ENCODE results near the gene MICAL3.

The MICAL3 gene

DNA sequence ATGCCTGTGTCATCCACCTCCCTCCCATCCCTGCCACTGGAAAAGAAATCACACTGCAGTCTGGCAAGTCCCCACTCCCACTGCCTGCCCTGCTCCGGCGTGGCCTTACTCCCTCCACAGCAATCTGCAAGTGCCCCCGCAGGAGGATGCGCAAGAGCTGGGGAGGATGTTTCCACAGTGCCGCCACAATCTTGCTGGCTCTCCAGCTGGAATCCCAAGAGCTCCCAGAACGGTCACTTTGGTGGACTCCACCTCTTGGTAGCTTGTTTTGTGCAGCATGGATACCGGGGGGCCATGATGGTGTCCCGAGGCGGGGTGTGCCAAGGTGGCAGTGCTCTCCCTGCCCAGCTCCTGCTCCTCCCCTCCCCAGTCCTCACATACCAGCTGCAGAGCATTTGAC, 76.3 kb downstream of the MICAL3 start:
- no peaks in the 10 kb centered on the region for H3K9me3 ChIP-seq (ENCODE audit: control insufficient read depth, low read length)
- no peaks in the 10 kb centered on the region for H3K27me3 ChIP-seq (replicated peaks; ENCODE audit: control insufficient read depth, insufficient read depth, low read length)
- no peaks in the 10 kb centered on the region for H3K36me3 ChIP-seq (ENCODE audit: control insufficient read depth, insufficient read depth, low read length, severe bottlenecking)
- H3K9ac ChIP-seq (ENCODE audit: low read length): no peak overlapping the region
- no peak overlapping the region for H3K4me3 ChIP-seq (ENCODE audit: low read length)
- peaks cover 10% of the 10 kb centered on the region for H3K4me1 ChIP-seq (ENCODE audit: control insufficient read depth, insufficient read depth, low read length)
- no peak for DNase-seq (ENCODE audit: low read depth)

DNA sequence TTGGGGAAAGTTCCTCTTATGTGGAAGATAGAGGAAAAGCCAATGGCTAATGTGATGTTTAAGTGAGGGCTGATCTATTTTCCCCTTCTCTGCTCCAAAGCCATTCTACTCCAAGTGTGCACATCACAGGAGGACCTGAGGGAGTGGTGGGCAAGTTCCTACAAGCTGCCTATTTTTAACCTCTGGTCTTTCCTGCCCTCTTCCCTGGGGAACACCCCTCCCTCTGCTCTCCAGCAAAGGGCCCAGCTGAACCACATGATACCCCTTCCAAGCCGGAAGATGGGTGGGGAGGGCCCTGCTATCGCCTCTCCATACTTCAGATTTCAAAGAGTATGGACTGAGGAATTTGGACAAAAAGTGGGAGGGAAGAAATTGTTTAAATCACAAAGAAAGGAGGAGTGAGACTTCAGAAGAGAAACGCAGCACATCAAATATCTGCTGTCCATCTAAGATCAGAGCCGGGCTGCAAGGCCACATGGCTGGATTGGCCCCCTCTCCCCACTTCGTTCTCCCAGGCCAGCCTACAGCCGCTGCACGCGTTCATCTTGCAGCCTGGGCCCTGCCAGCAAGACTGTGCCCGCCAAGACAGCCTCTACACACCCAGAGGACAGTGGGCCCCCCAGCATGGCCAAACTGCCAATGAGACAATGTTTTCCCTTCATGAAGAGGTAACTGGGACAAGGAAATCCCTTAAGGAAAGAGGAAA, 77.5 kb downstream of the MICAL3 start:
- peaks cover 10% of the 10 kb centered on the region for H3K4me1 ChIP-seq (ENCODE audit: control insufficient read depth, insufficient read depth, low read length)
- no peak overlapping the region for H3K9ac ChIP-seq (ENCODE audit: low read length)
- H3K27me3 ChIP-seq (replicated peaks; ENCODE audit: control insufficient read depth, insufficient read depth, low read length): no peaks in the 10 kb centered on the region
- DNase-seq (ENCODE audit: low read depth): no peak
- H3K9me3 ChIP-seq (ENCODE audit: control insufficient read depth, low read length): no peaks in the 10 kb centered on the region
- no peaks in the 10 kb centered on the region for H3K36me3 ChIP-seq (ENCODE audit: control insufficient read depth, insufficient read depth, low read length, severe bottlenecking)
- H3K4me3 ChIP-seq (ENCODE audit: low read length): no peak overlapping the region

DNA sequence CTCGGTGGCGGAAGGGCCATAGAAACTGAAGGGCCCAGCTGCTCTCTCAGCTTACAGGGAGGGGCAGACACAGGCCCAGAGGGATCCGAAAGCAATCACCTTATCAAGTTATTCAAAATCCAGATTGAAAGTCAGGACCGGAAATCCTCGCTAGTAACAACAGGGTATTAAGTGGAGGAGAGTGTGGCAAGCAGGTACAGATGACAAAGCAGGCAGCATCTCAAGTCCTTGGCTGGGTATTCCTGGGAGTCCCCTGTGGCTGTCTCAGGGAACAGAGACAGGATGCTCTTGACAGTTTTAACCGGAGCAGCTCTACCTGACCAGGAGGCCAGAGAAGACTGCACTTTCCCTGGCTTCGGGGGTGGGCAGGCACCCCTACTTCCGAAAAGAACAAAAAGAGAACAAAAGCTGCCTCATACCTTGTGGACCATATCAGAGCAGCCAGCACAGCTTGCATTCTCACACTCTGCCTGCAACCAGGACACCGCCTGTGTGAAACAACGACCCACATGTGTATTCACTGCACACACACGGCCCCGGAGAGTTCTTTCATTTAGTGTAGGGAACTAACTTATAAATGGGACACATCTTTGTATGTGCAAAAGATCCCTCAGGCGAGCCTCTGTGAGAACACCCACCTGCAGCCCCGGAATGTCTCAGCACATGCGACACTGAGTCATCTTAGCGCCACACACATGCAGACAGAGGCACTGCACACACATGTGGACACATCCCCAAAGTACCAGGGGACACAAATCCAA, 78.3 kb downstream of the MICAL3 start:
- peaks cover 8% of the 10 kb centered on the region for H3K4me1 ChIP-seq (ENCODE audit: control insufficient read depth, insufficient read depth, low read length)
- H3K36me3 ChIP-seq (ENCODE audit: control insufficient read depth, insufficient read depth, low read length, severe bottlenecking): no peaks in the 10 kb centered on the region
- no peak for DNase-seq (ENCODE audit: low read depth)
- no peak overlapping the region for H3K9ac ChIP-seq (ENCODE audit: low read length)
- H3K9me3 ChIP-seq (ENCODE audit: control insufficient read depth, low read length): no peaks in the 10 kb centered on the region
- H3K27me3 ChIP-seq (replicated peaks; ENCODE audit: control insufficient read depth, insufficient read depth, low read length): no peaks in the 10 kb centered on the region
- H3K4me3 ChIP-seq (ENCODE audit: low read length): no peak overlapping the region

DNA sequence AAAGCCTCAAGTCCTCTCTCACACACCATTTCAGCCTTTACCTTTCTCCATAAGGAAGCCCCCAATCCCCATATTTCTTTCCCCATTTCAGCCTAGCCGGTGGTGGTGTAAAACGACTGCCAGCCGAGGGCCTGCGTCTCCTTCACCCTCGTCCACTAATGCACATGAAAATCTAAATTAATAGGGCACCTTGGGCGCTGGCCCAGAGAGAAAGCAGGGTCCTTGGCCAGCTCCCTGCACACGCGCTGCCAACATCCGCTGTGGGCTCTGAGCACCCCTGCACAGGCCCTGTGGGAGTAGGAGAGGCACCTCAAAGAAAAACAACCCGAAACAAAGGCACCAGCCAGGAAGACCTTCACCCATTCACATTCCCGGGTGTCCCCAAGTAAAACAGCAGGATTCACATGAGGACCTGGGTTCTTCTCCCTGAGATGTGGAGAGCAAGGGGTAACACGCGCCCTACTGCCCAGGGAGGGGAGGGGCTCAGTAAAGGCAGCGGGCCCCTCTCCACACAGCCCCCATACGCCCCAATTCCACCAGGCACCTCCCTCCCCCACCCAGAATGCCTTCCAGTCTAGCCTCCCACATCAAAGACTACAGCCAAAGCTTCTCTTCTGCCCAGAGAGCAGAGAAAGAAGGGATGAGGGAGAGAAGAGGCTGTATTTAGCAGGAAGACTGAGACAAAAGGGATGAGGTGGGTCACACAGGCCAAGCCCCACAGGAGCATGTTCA, 79.0 kb downstream of the MICAL3 start:
- Histone ChIP-seq H3K36me3 (ENCODE audit: control insufficient read depth, insufficient read depth, low read length, severe bottlenecking) (no peaks in the 10 kb centered on the region), H3K4me1 (ENCODE audit: control insufficient read depth, insufficient read depth, low read length) (peaks cover under 1% of the 10 kb centered on the region), H3K9ac (ENCODE audit: low read length) (no peak overlapping the region), H3K9me3 (ENCODE audit: control insufficient read depth, low read length) (no peaks in the 10 kb centered on the region), H3K4me3 (ENCODE audit: low read length) (no peak overlapping the region), H3K27me3 (replicated peaks; ENCODE audit: control insufficient read depth, insufficient read depth, low read length) (no peaks in the 10 kb centered on the region)
- no peak for DNase-seq (ENCODE audit: low read depth)

DNA sequence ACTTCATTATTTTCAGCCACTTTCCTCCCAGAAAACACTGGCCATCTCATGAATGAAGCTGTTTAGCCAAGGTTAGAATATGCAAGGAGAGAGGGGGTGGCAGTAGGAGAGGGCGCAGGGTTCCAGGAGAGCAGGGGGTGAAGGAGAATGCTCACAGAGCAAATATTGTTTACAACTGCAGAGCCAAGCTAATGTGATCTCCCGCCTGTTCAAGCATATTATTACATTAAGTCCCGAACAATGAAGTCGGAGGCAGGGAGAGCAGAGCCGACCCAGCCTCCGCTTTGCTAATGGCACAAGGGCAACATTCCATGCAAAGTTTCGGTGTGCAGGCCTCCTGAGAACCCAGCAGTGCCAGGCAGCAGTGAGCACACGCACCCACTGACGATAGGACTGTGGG, 80.1 kb downstream of the MICAL3 start:
- H3K4me3 ChIP-seq (ENCODE audit: low read length): no peak overlapping the region
- no peak for DNase-seq (ENCODE audit: low read depth)
- H3K4me1 ChIP-seq (ENCODE audit: control insufficient read depth, insufficient read depth, low read length): no peaks in the 10 kb centered on the region
- H3K27me3 ChIP-seq (replicated peaks; ENCODE audit: control insufficient read depth, insufficient read depth, low read length): no peaks in the 10 kb centered on the region
- H3K9ac ChIP-seq (ENCODE audit: low read length): no peak overlapping the region
- no peaks in the 10 kb centered on the region for H3K9me3 ChIP-seq (ENCODE audit: control insufficient read depth, low read length)
- no peaks in the 10 kb centered on the region for H3K36me3 ChIP-seq (ENCODE audit: control insufficient read depth, insufficient read depth, low read length, severe bottlenecking)

DNA sequence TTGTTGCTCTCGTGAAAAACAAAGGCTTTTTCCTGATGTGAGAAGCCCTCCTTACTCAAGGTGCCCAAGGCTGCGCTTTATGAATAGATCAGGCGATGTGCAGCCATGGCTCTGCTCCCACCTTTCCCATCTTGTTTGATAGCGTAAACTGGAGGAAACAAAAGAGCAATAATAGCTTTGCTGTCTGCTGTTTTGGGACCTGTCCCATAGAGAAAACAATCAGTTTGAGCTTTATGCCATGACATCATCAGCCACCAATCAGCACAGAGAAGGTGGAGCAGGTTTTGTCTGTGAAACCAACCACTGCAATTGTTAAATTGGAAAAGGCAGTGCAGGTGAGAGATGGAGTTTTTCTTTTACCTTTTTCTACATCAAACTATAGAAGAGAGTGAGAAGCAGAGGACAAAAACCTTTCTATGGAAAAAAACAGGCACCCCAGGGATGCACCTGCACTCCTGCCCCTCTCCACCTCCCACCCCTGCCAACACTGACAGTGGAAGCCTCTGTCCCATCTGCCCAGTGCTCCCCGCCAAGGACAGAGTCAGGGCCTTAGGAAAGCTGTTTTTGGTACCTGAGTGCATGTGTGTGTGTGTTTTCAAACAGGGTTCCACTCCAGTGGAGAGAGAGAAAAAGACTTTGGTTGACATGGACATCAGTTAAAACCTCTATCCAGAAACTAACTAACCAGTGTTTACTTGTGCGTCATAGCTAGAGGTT, 80.7 kb downstream of the MICAL3 start:
- DNase-seq (ENCODE audit: low read depth): no peak
- no peaks in the 10 kb centered on the region for H3K36me3 ChIP-seq (ENCODE audit: control insufficient read depth, insufficient read depth, low read length, severe bottlenecking)
- no peaks in the 10 kb centered on the region for H3K27me3 ChIP-seq (replicated peaks; ENCODE audit: control insufficient read depth, insufficient read depth, low read length)
- no peak overlapping the region for H3K4me3 ChIP-seq (ENCODE audit: low read length)
- H3K9ac ChIP-seq (ENCODE audit: low read length): no peak overlapping the region
- no peaks in the 10 kb centered on the region for H3K9me3 ChIP-seq (ENCODE audit: control insufficient read depth, low read length)
- peaks cover 2% of the 10 kb centered on the region for H3K4me1 ChIP-seq (ENCODE audit: control insufficient read depth, insufficient read depth, low read length)

DNA sequence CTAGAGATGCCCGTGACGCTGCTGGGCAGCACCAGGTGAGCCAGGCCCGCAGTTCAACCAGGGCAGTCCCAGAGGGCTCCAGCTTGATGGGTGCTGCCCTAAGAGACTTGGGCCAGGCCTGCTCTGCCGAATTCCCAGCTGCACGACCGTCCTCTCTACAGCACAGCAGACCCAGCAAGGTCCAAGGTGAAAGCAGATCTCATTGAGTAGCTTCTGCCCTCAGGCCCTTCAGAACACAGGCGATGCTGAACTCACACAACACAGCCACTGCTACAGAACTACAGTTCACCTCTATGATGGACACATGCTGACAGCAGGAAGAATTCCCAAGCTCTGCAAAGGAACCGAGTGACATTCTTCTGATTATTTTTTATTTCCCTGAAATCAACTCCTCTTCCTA, 81.6 kb downstream of the MICAL3 start:
- H3K36me3 ChIP-seq (ENCODE audit: control insufficient read depth, insufficient read depth, low read length, severe bottlenecking): no peaks in the 10 kb centered on the region
- no peak overlapping the region for H3K4me3 ChIP-seq (ENCODE audit: low read length)
- no peaks in the 10 kb centered on the region for H3K27me3 ChIP-seq (replicated peaks; ENCODE audit: control insufficient read depth, insufficient read depth, low read length)
- H3K4me1 ChIP-seq (ENCODE audit: control insufficient read depth, insufficient read depth, low read length): peaks cover 10% of the 10 kb centered on the region
- no peaks in the 10 kb centered on the region for H3K9me3 ChIP-seq (ENCODE audit: control insufficient read depth, low read length)
- DNase-seq (ENCODE audit: low read depth): no peak
- no peak overlapping the region for H3K9ac ChIP-seq (ENCODE audit: low read length)

DNA sequence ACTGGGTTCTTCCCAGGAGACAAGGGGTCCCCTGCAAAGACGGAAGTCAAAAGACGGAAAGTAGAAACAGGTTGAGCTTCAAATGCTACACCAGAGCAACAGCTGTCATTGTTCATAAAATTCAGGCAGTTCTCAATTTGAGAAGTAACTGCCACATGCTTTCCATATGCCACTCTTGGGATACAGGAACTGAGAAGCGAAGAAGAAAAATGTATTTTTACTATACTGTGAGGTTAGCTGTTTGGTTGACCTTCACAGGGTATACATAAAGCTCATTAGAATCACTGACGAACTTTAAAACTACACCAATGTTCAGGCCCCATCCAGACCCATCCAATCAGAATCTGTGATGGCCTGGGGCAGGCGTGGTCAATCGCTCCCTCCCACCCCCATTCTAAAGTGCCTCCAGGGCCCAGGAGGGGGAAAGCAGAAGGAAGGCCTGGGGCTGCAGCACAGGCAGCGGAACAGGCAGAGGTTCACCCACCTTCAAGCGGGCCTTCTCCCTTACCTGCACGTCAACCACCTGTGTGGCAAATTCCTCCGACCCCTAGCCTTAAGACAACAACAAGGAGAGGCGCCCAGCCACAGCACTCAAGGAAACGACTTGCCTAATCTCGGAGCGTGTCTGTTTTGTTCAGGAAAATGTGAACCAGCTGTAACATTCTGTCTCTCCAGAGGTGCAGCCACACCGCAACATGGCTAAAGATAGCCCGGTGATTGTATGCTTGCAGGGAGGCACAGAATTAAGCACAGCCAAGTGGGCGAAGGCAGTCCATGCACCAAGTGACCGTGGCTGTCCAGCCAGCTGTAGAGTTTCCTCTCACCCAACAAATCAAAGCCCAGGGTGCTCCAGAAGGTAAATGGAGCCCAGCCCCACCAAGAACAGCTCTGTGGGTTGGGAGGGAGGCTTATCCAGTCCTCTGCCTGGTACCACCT, 82.6 kb downstream of the MICAL3 start:
- Histone ChIP-seq H3K4me1 (ENCODE audit: control insufficient read depth, insufficient read depth, low read length) (peaks cover 10% of the 10 kb centered on the region), H3K9me3 (ENCODE audit: control insufficient read depth, low read length) (no peaks in the 10 kb centered on the region), H3K36me3 (ENCODE audit: control insufficient read depth, insufficient read depth, low read length, severe bottlenecking) (no peaks in the 10 kb centered on the region), H3K4me3 (ENCODE audit: low read length) (no peak overlapping the region), H3K27me3 (replicated peaks; ENCODE audit: control insufficient read depth, insufficient read depth, low read length) (no peaks in the 10 kb centered on the region), H3K9ac (ENCODE audit: low read length) (no peak overlapping the region)
- no peak for DNase-seq (ENCODE audit: low read depth)

DNA sequence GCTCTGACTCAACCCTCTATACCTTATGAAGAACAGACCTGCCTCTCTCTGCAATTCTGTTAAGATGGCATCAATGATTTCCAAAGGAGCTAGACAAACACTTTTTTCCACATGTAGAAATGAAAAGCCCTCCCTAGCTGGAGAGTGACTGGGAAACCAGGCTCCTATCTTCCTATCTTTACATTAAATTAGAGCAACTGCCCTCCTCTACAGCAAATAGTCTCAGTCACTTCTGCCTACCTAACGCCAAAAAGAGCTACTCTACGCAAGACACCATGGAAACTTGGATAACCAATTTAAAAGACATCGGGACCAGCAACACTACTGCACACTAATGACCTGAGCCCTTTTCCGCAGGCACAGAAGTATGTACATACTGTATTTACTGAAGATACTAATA, 84.8 kb downstream of the MICAL3 start:
- Histone ChIP-seq H3K27me3 (replicated peaks; ENCODE audit: control insufficient read depth, insufficient read depth, low read length) (no peaks in the 10 kb centered on the region), H3K9ac (ENCODE audit: low read length) (no peak overlapping the region), H3K36me3 (ENCODE audit: control insufficient read depth, insufficient read depth, low read length, severe bottlenecking) (no peaks in the 10 kb centered on the region), H3K4me3 (ENCODE audit: low read length) (no peak overlapping the region), H3K9me3 (ENCODE audit: control insufficient read depth, low read length) (no peaks in the 10 kb centered on the region), H3K4me1 (ENCODE audit: control insufficient read depth, insufficient read depth, low read length) (peaks cover 10% of the 10 kb centered on the region)
- DNase-seq (ENCODE audit: low read depth): no peak

DNA sequence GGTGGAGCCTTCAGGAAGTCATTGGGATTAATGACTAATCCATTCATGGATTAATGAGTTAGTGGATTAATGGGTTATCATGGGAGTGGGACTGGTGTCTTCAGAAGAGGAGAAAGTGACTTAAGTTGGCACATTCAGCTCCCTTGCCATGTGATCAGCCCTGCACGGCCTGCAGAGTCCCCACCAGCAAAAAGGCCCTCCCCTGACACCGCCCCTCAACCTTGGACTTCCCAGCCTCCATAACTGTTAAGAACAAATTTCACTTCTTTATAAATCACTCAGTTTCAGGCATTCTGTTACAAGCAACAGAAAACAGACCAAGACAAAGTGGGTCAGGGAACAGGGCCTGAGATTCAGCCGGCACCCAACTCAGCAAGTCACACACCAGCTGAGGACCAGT, 85.3 kb downstream of the MICAL3 start:
- Histone ChIP-seq H3K4me1 (ENCODE audit: control insufficient read depth, insufficient read depth, low read length) (peaks cover 10% of the 10 kb centered on the region), H3K9ac (ENCODE audit: low read length) (no peak overlapping the region)
- no peak for DNase-seq (ENCODE audit: low read depth)

More for the DNA sequence above, 85.3 kb downstream of the MICAL3 start:
- H3K27me3 ChIP-seq (replicated peaks; ENCODE audit: control insufficient read depth, insufficient read depth, low read length): no peaks in the 10 kb centered on the region
- no peak overlapping the region for H3K4me3 ChIP-seq (ENCODE audit: low read length)
- H3K9me3 ChIP-seq (ENCODE audit: control insufficient read depth, low read length): no peaks in the 10 kb centered on the region
- H3K36me3 ChIP-seq (ENCODE audit: control insufficient read depth, insufficient read depth, low read length, severe bottlenecking): no peaks in the 10 kb centered on the region
